OCI-LY1 (cell line): ENCODE results near the gene MTHFD1L.

Experiments
- H2AFZ ChIP-seq: fragments of 200-600 bp; sonication (generic), shearing (Covaris generic); 2 replicates; pipeline ENCODE4 v1.6.0; 2014; ENCODE audit warnings: antibody characterized with exemption, mild to moderate bottlenecking, low read length
- H3F3A ChIP-seq: fragments of 200-600 bp; sonication (generic), shearing (Covaris generic); 2 replicates; pipeline ENCODE4 v1.6.0; 2014; ENCODE audit warnings: mild to moderate bottlenecking, antibody characterized with exemption, low read length, moderate library complexity; ENCODE audit not compliant: insufficient read depth
- H3K27ac ChIP-seq: fragments of 200-600 bp; sonication (generic); 2 replicates; pipeline ENCODE4 v1.5.1; 2014; ENCODE audit warnings: low read length, mixed run types, mild to moderate bottlenecking, low read depth; ENCODE audit not compliant: poor library complexity, severe bottlenecking
- H3K27me3 ChIP-seq: fragments of 200-600 bp; sonication (generic); 2 replicates; pipeline ENCODE4 v1.6.0; 2014; ENCODE audit warnings: antibody characterized with exemption, mild to moderate bottlenecking, low read length, moderate library complexity; ENCODE audit not compliant: insufficient read depth
- H3K36me3 ChIP-seq: fragments of 200-600 bp; sonication (generic); 2 replicates; pipeline ENCODE4 v1.6.1; 2014; ENCODE audit warnings: mild to moderate bottlenecking, antibody characterized with exemption, low read length, moderate library complexity, mixed read lengths; ENCODE audit not compliant: insufficient read depth
- H3K4me1 ChIP-seq: fragments of 200-600 bp; sonication (generic); 2 replicates; pipeline ENCODE4 v1.5.1; 2014; ENCODE audit warnings: mild to moderate bottlenecking, low read length, moderate library complexity; ENCODE audit not compliant: insufficient read depth, severe bottlenecking
- H3K4me2 ChIP-seq: fragments of 200-600 bp; sonication (generic), shearing (Covaris generic); 2 replicates; pipeline ENCODE4 v1.6.1; 2014; ENCODE audit warnings: low read length
- H3K4me3 ChIP-seq: fragments of 200-600 bp; sonication (generic); 2 replicates; pipeline ENCODE4 v1.5.1; 2014; ENCODE audit warnings: low read length, low read depth, mild to moderate bottlenecking, mixed read lengths; ENCODE audit not compliant: poor library complexity, severe bottlenecking
- H3K79me2 ChIP-seq: fragments of 200-600 bp; shearing (Covaris generic); 2 replicates; pipeline ENCODE4 v1.6.1; 2016; ENCODE audit warnings: mixed run types, low read length, mixed read lengths; ENCODE audit not compliant: insufficient read depth
- H3K9ac ChIP-seq: fragments of 200-600 bp; sonication (generic), shearing (Covaris generic); 2 replicates; pipeline ENCODE4 v1.6.1; 2014; ENCODE audit warnings: mild to moderate bottlenecking, low read length, mixed read lengths
- H3K9me2 ChIP-seq: fragments of 200-600 bp; sonication (generic), shearing (Covaris generic); 2 replicates; pipeline ENCODE4 v1.6.1; 2014; ENCODE audit warnings: low read depth, mild to moderate bottlenecking, low read length, mixed read lengths
- H3K9me3 ChIP-seq: fragments of 200-600 bp; shearing (Covaris generic); 2 replicates; pipeline ENCODE4 v1.6.1; 2014; ENCODE audit warnings: low read length, mixed read lengths
- H4K20me1 ChIP-seq: fragments of 200-600 bp; sonication (generic), shearing (Covaris generic); 2 replicates; pipeline ENCODE4 v1.6.0; 2016; ENCODE audit warnings: mild to moderate bottlenecking, low read length; ENCODE audit not compliant: insufficient read depth
- EZH2 ChIP-seq: fragments of 200-600 bp; sonication (generic), shearing (Covaris generic); IDR thresholded peaks from 2 replicates; pipeline ENCODE4 v1.8.0; 2017; ENCODE audit warnings: borderline replicate concordance, mixed run types, mild to moderate bottlenecking, antibody characterized with exemption, low read length, moderate library complexity, mixed read lengths
- TF ChIP-seq, protein P1 (sequence below): fragments of 200-600 bp; sonication (generic), shearing (Covaris generic); IDR thresholded peaks from 2 replicates; pipeline ENCODE4 v1.5.1; 2017; ENCODE audit warnings: mild to moderate bottlenecking, antibody characterized with exemption, low read length, moderate library complexity, mixed read lengths

MTHFD1L gene

DNA sequence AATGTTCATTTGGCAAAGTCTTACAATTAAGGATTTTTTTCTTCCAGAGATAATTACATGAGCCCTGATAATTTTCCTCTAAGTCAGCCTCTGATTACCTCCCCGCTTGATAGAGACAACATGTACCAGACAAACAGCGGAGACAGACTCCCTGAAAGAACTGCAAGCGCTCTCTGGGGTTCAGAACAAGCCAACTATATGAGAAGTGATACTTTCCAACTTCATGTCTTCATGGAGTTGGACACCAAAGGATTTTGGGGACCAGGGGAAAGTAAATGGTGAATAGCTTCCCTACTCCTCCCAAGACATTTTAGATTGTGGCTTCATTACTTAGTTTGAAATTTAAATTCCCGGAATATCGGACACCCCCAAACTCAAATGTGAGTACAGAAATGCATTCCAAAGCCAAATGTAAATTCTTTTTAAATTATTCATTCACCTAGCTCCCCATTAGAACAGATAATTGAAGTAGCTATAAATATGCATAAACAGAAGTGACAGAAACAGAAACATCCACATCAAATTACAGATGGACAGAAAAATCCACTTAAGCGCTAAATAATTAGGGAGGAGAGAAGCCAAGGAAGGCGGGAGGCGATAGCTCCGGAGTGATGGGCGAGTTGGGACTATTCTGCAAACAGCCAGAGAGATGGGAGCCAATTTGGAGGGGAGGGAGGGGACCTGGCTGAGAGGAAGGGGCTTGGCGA, 244.5 kb downstream of the MTHFD1L start:
- Histone ChIP-seq H2AFZ (no peak overlapping the region), H3K27me3 (no peaks in the 10 kb centered on the region), H3K9me2 (no peaks in the 10 kb centered on the region), H3K36me3 (no peaks in the 10 kb centered on the region), H3K4me2 (no peak overlapping the region), H4K20me1 (no peaks in the 10 kb centered on the region), H3K9ac (no peak overlapping the region), H3K4me1 (no peaks in the 10 kb centered on the region), H3K9me3 (no peaks in the 10 kb centered on the region), H3K4me3 (no peak overlapping the region), H3K79me2 (no peaks in the 10 kb centered on the region), H3F3A (no peaks in the 10 kb centered on the region), H3K27ac (no peak overlapping the region)
- TF ChIP-seq, protein P1, sequence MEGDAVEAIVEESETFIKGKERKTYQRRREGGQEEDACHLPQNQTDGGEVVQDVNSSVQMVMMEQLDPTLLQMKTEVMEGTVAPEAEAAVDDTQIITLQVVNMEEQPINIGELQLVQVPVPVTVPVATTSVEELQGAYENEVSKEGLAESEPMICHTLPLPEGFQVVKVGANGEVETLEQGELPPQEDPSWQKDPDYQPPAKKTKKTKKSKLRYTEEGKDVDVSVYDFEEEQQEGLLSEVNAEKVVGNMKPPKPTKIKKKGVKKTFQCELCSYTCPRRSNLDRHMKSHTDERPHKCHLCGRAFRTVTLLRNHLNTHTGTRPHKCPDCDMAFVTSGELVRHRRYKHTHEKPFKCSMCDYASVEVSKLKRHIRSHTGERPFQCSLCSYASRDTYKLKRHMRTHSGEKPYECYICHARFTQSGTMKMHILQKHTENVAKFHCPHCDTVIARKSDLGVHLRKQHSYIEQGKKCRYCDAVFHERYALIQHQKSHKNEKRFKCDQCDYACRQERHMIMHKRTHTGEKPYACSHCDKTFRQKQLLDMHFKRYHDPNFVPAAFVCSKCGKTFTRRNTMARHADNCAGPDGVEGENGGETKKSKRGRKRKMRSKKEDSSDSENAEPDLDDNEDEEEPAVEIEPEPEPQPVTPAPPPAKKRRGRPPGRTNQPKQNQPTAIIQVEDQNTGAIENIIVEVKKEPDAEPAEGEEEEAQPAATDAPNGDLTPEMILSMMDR = no peak
- TF ChIP-seq EZH2 = no peak

DNA sequence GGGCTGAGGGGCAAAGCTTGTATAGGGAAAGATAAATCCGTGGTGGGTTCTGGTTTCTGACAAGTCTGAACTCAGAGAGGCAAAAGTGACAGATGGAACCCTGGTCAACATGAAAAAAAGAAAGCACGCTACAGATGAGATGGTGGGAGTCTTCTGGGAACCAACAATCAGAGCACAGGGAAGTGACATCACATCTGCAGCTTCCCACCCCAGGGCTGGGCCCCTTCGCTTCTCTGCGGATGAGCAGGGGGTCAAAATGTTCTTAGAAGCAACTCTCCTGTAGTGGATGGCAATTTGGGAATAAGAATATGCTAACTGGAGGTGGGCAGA, 245.0 kb downstream of the MTHFD1L start:
- no peaks in the 10 kb centered on the region for H3K9me3 ChIP-seq
- no peaks in the 10 kb centered on the region for H3K9me2 ChIP-seq
- no peak overlapping the region for H2AFZ ChIP-seq
- no peaks in the 10 kb centered on the region for H3F3A ChIP-seq
- H3K79me2 ChIP-seq = no peaks in the 10 kb centered on the region
- no peak overlapping the region for H3K9ac ChIP-seq
- no peaks in the 10 kb centered on the region for H4K20me1 ChIP-seq
- no peak overlapping the region for H3K4me2 ChIP-seq
- H3K4me3 ChIP-seq = no peak overlapping the region
- H3K27ac ChIP-seq = no peak overlapping the region
- no peaks in the 10 kb centered on the region for H3K27me3 ChIP-seq
- TF ChIP-seq, protein P1 = no peak
- TF ChIP-seq EZH2 = no peak
- no peaks in the 10 kb centered on the region for H3K4me1 ChIP-seq
- no peaks in the 10 kb centered on the region for H3K36me3 ChIP-seq

DNA sequence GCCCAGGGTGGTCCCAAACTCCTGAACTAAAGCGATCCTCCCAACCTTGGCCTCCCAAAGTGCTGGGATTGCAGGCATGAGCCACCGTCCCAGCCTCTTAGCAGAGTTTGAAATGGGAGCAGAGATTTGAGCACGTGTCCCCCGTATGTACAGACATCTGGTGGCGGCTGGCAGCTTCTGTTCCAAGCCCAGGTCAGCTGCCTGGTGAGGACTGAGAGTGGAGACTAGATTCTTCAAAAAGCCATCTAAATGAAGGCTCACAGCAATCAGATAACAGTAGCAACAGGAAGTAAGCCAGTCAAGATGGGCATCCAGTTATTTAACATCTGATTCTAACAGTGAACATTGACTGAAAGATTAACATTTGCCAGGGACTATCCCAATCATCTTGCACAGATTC, 246.2 kb downstream of the MTHFD1L start:
- TF ChIP-seq, protein P1 = no peak
- no peak for TF ChIP-seq EZH2
- Histone ChIP-seq H3K9me2 (no peaks in the 10 kb centered on the region), H3K4me2 (no peak overlapping the region), H3K4me1 (no peaks in the 10 kb centered on the region), H4K20me1 (no peaks in the 10 kb centered on the region), H3K79me2 (no peaks in the 10 kb centered on the region), H3K36me3 (no peaks in the 10 kb centered on the region), H3K27me3 (no peaks in the 10 kb centered on the region), H3F3A (no peaks in the 10 kb centered on the region), H2AFZ (no peak overlapping the region), H3K9me3 (no peaks in the 10 kb centered on the region), H3K9ac (no peak overlapping the region), H3K27ac (no peak overlapping the region), H3K4me3 (no peak overlapping the region)
